ENCODE data around the gene ZNF701.
A peak's percentile ranks its signal among the peaks of the same experiment; 100 is the strongest.
"Not testable (repeated sequence)": the region's sequence is repeated elsewhere in the genome, so short reads cannot be mapped to it uniquely, and the experiment has no call there.

ZNF701 gene

GRCh38 chr19:52566588-52566987, 3.5 kb upstream of the ZNF701 start:
- DNase-seq, result no peak

- no peak for DNase-seq
These were observed 2.2 kb upstream of the ZNF701 start for GRCh38 chr19:52567921-52568320.

- DNase-seq, result peak; percentile 36
These were observed 468 bp upstream of the ZNF701 start for GRCh38 chr19:52569638-52569999.

GRCh38 chr19:52584736-52585440, 14.8 kb downstream of the ZNF701 start:
- DNase-seq, result no peak

- no peak for DNase-seq
These were observed 15.5 kb downstream of the ZNF701 start for GRCh38 chr19:52585604-52586003.

- no peak for DNase-seq
These were observed 20.6 kb downstream of the ZNF701 start for GRCh38 chr19:52590728-52591127.

GRCh38 chr19:52592301-52592700, 22.2 kb downstream of the ZNF701 start:
- DNase-seq, result no peak

GRCh38 chr19:52593441-52593840, 23.4 kb downstream of the ZNF701 start:
- DNase-seq, result not testable (repeated sequence)

GRCh38 chr19:52599241-52599640, 29.2 kb downstream of the ZNF701 start:
- no peak for DNase-seq

- peak; percentile 27 for DNase-seq
These were observed 30.5 kb downstream of the ZNF701 start for GRCh38 chr19:52600639-52601024.

- DNase-seq, result peak; percentile 91
These were observed 31.2 kb downstream of the ZNF701 start for GRCh38 chr19:52601025-52601973.

- not testable (repeated sequence) for DNase-seq
These were observed 31.9 kb downstream of the ZNF701 start for GRCh38 chr19:52601974-52602366.

- DNase-seq, result no peak
These were observed 32.9 kb downstream of the ZNF701 start for GRCh38 chr19:52602941-52603340.

GRCh38 chr19:52603558-52604207, 33.6 kb downstream of the ZNF701 start:
- no peak for DNase-seq

- DNase-seq, result no peak
These were observed 43.3 kb downstream of the ZNF701 start for GRCh38 chr19:52613299-52613906.

GRCh38 chr19:52621376-52621775, 51.3 kb downstream of the ZNF701 start:
- DNase-seq, result no peak

GRCh38 chr19:52622261-52622660, 52.2 kb downstream of the ZNF701 start:
- no peak for DNase-seq

- no peak for DNase-seq
These were observed 56.8 kb downstream of the ZNF701 start for GRCh38 chr19:52626915-52627314.

GRCh38 chr19:52627441-52627840, 57.4 kb downstream of the ZNF701 start:
- DNase-seq, result not testable (repeated sequence)

- no peak for DNase-seq
These were observed 65.9 kb downstream of the ZNF701 start for GRCh38 chr19:52635786-52636570.
